Muscle layer of colon (tissue), 2 donors: ENCODE data around the gene IP6K3.

Experiments
- H3K27ac ChIP-seq: one replicate; pipeline ENCODE4 v1.7.0; 2013; ENCODE audit warnings: low read depth, mild to moderate bottlenecking, low read length, moderate library complexity
- H3K27me3 ChIP-seq, 2 donors: one replicate each; pipeline ENCODE4 v1.7.0; 2013; ENCODE audit warnings: low read length in 2 of 2, mild to moderate bottlenecking in 2 of 2; ENCODE audit not compliant: insufficient read depth in 2 of 2, control insufficient read depth in 1 of 2
- H3K36me3 ChIP-seq: one replicate; pipeline ENCODE4 v1.7.0; 2013; ENCODE audit warnings: mild to moderate bottlenecking, low read length; ENCODE audit not compliant: insufficient read depth
- H3K4me1 ChIP-seq: one replicate; pipeline ENCODE4 v1.7.0; 2013; ENCODE audit warnings: mild to moderate bottlenecking, low read length; ENCODE audit not compliant: insufficient read depth
- H3K4me3 ChIP-seq, 2 donors: one replicate each; pipeline ENCODE4 v1.7.0; 2013; ENCODE audit warnings: low read length in 2 of 2, low read depth in 1 of 2, mild to moderate bottlenecking in 1 of 2, moderate library complexity in 1 of 2
- H3K9ac ChIP-seq: one replicate; pipeline ENCODE4 v1.7.0; 2013; ENCODE audit warnings: low read length
- H3K9me3 ChIP-seq: one replicate; pipeline ENCODE4 v1.7.0; 2013; ENCODE audit warnings: mild to moderate bottlenecking, low read length
- donor health status: abdominal sarcoma.
- donor health status: Adenocarcinoma of cecum.

IP6K3 gene

DNA sequence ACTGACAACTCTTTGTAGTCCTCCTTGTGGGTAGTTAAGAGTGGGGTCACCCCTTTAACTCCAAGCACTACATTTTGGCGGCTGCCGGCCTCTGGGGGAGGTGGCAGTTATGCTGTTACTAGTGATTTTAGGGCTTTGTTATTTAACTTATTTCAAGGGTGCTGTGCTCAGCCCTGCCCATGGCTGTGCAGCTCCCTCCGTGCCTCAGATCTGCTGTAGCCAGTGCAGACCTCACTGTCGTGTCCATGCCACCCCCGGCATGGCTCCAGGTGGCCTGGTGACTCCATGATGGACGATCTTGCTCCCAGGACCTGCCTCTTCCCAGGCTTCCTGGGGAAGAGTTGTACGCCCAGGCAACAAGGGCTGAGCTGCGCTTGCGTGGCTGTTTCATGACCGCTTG, 50.6 kb downstream of the IP6K3 start:
- Histone ChIP-seq H3K4me1 (peaks cover 24% of the 10 kb centered on the region), H3K9ac (no peak overlapping the region), H3K36me3 (peaks cover 17% of the 10 kb centered on the region), H3K9me3 (no peaks in the 10 kb centered on the region), H3K4me3 (no peak overlapping the region), H3K27ac (no peak overlapping the region), H3K27me3 (no peaks in the 10 kb centered on the region)

GRCh38 chr6:33695451-33695887, 51.2 kb downstream of the IP6K3 start:
- Histone ChIP-seq H3K4me3 (no peak overlapping the region), H3K4me1 (peaks cover 24% of the 10 kb centered on the region), H3K27ac (no peak overlapping the region), H3K9ac (no peak overlapping the region), H3K36me3 (peaks cover 17% of the 10 kb centered on the region), H3K9me3 (no peaks in the 10 kb centered on the region), H3K27me3 (no peaks in the 10 kb centered on the region)

GRCh38 chr6:33694977-33695376, 51.7 kb downstream of the IP6K3 start:
- Histone ChIP-seq H3K4me1 (peaks cover 24% of the 10 kb centered on the region), H3K9me3 (no peaks in the 10 kb centered on the region), H3K9ac (no peak overlapping the region), H3K36me3 (peaks cover 17% of the 10 kb centered on the region), H3K4me3 (no peak overlapping the region), H3K27ac (no peak overlapping the region), H3K27me3 (no peaks in the 10 kb centered on the region)

- Histone ChIP-seq H3K27me3 (no peaks in the 10 kb centered on the region), H3K27ac (no peak overlapping the region), H3K9ac (no peak overlapping the region), H3K4me1 (peaks cover 24% of the 10 kb centered on the region), H3K9me3 (no peaks in the 10 kb centered on the region), H3K36me3 (peaks cover 17% of the 10 kb centered on the region), H3K4me3 (no peak overlapping the region)
These were observed 52.2 kb downstream of the IP6K3 start for GRCh38 chr6:33694401-33694931.

GRCh38 chr6:33693186-33694105, 53.3 kb downstream of the IP6K3 start:
- peaks cover 17% of the 10 kb centered on the region for H3K36me3 ChIP-seq
- H3K9ac ChIP-seq: no peak overlapping the region
- H3K9me3 ChIP-seq: no peaks in the 10 kb centered on the region
- H3K27me3 ChIP-seq: no peaks in the 10 kb centered on the region
- peaks cover 24% of the 10 kb centered on the region for H3K4me1 ChIP-seq
- H3K4me3 ChIP-seq: no peak overlapping the region
- H3K27ac ChIP-seq: no peak overlapping the region

DNA sequence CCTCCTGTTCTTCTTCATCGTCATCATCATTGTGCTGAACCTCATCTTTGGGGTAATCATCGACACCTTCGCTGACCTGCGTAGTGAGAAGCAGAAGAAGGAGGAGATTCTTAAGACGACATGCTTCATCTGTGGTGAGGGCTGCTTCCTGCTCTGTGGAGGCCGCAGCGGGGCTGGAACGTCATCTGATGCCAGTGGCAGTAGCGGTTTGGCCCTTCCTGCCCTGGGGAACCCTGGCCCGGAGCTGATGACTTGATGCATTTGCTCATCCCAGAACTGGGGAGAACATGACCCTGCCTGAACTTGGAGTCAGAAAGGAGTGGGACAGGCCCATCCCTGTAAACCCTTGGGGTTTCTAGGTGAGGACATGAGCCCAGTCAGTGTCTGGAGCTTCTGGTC, 53.9 kb downstream of the IP6K3 start:
- H3K4me1 ChIP-seq: peaks cover 24% of the 10 kb centered on the region
- H3K4me3 ChIP-seq: no peak overlapping the region
- H3K9ac ChIP-seq: no peak overlapping the region
- peaks cover 17% of the 10 kb centered on the region for H3K36me3 ChIP-seq
- no peaks in the 10 kb centered on the region for H3K27me3 ChIP-seq
- no peak overlapping the region for H3K27ac ChIP-seq
- H3K9me3 ChIP-seq: no peaks in the 10 kb centered on the region

- Histone ChIP-seq H3K4me1 (peaks cover 22% of the 10 kb centered on the region), H3K9ac (no peak overlapping the region), H3K9me3 (no peaks in the 10 kb centered on the region), H3K27ac (no peak overlapping the region), H3K4me3 (no peak overlapping the region), H3K27me3 (no peaks in the 10 kb centered on the region), H3K36me3 (peaks cover 17% of the 10 kb centered on the region)
These were observed 54.5 kb downstream of the IP6K3 start for GRCh38 chr6:33692078-33692759.

GRCh38 chr6:33691456-33692077, 55.1 kb downstream of the IP6K3 start:
- Histone ChIP-seq H3K4me1 (peaks cover 16% of the 10 kb centered on the region), H3K4me3 (no peak overlapping the region), H3K27me3 (no peaks in the 10 kb centered on the region), H3K36me3 (peaks cover 17% of the 10 kb centered on the region), H3K9ac (no peak overlapping the region), H3K27ac (no peak overlapping the region), H3K9me3 (no peaks in the 10 kb centered on the region)

- Histone ChIP-seq H3K27ac (no peak overlapping the region), H3K4me3 (no peak overlapping the region), H3K27me3 (no peaks in the 10 kb centered on the region), H3K9ac (no peak overlapping the region), H3K36me3 (peaks cover 14% of the 10 kb centered on the region), H3K4me1 (peaks cover 14% of the 10 kb centered on the region), H3K9me3 (no peaks in the 10 kb centered on the region)
These were observed 55.9 kb downstream of the IP6K3 start for GRCh38 chr6:33690766-33691165.

DNA sequence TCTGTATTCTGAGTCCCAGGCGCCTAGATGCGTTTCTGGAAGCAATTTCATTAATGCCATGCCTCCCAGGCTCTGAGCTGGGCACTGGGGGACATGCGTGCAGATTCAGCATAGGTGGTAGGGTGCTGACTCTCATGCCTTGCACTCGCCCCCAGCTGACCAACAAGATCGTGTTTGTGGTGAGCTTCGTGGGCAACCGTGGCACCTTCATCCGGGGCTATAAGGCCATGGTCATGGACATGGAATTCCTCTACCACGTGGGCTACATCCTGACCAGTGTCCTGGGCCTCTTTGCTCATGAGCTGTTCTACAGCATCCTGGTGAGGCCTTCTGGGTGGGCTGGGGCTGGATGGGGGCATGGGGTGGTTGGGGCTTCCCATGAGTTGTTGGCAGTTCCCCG, 56.8 kb downstream of the IP6K3 start:
- peaks cover 7% of the 10 kb centered on the region for H3K36me3 ChIP-seq
- H3K9ac ChIP-seq: no peak overlapping the region
- no peak overlapping the region for H3K4me3 ChIP-seq
- H3K9me3 ChIP-seq: no peaks in the 10 kb centered on the region
- no peaks in the 10 kb centered on the region for H3K27me3 ChIP-seq
- H3K4me1 ChIP-seq: peaks cover 9% of the 10 kb centered on the region
- H3K27ac ChIP-seq: no peak overlapping the region

GRCh38 chr6:33689148-33689494, 57.6 kb downstream of the IP6K3 start:
- no peak overlapping the region for H3K4me3 ChIP-seq
- no peak overlapping the region for H3K27ac ChIP-seq
- H3K36me3 ChIP-seq: peaks cover 13% of the 10 kb centered on the region
- no peaks in the 10 kb centered on the region for H3K9me3 ChIP-seq
- H3K4me1 ChIP-seq: peaks cover 8% of the 10 kb centered on the region
- H3K9ac ChIP-seq: no peak overlapping the region
- H3K27me3 ChIP-seq: no peaks in the 10 kb centered on the region
